Type B pancreatic cell (in vitro differentiated cells): ENCODE results near the gene PINLYP. TPM values are rescaled to one million over a fixed set of nuclear protein-coding genes. Genes with fewer than 3 reads are reported as not detected.
A peak's percentile ranks its signal among the peaks of the same experiment; 100 is the strongest.

Experiments used
- DNase-seq: peaks from one replicate; pipeline ENCODE4 v3.0.0; 2021; ENCODE audit warnings: mixed read lengths; ENCODE audit not compliant: unreplicated experiment; ENCODE audit errors: extremely low spot score
- H3K27ac Mint-ChIP-seq: 2 replicates; pipeline ENCODE4 v1.8.0; 2021; ENCODE audit warnings: mild to moderate bottlenecking, mixed read lengths
- H3K27me3 Mint-ChIP-seq: 2 replicates; pipeline ENCODE4 v1.8.0; 2021; ENCODE audit warnings: mixed read lengths
- H3K36me3 Mint-ChIP-seq: 2 replicates; pipeline ENCODE4 v1.8.0; 2021; ENCODE audit warnings: mixed read lengths
- H3K4me1 Mint-ChIP-seq: one replicate; pipeline ENCODE4 v1.8.0; 2021; ENCODE audit warnings: mixed read lengths; ENCODE audit not compliant: unreplicated experiment
- H3K4me3 Mint-ChIP-seq: 2 replicates; pipeline ENCODE4 v1.8.0; 2021; ENCODE audit warnings: mild to moderate bottlenecking, mixed read lengths
- H3K9me3 Mint-ChIP-seq: 2 replicates; pipeline ENCODE4 v1.8.0; 2021; ENCODE audit warnings: mixed read lengths
- CTCF ChIP-seq: fragments of 200-600 bp; sonication (generic); conservative IDR thresholded peaks from 2 replicates; pipeline ENCODE4 v1.5.0; 2021; ENCODE audit warnings: antibody characterized with exemption, mild to moderate bottlenecking
- total RNA-seq: library from RNA; stranded (reverse); gene quantifications from 2 replicates; pipeline ENCODE4 v1.2.1, GENCODE V29; 2021; ENCODE audit warnings: low replicate concordance

The PINLYP gene
- total RNA-seq, 1 donor from 2014 or later = 6.0 TPM

GRCh38 chr19:43589277-43589676, 13.7 kb downstream of the PINLYP start:
- Mint-ChIP-seq H3K4me3 (no peak overlapping the region), H3K9me3 (no peaks in the 10 kb centered on the region), H3K36me3 (peaks cover 37% of the 10 kb centered on the region), H3K27me3 (no peaks in the 10 kb centered on the region), H3K4me1 (peaks cover 14% of the 10 kb centered on the region), H3K27ac (no peak overlapping the region)
- no peak for DNase-seq
- TF ChIP-seq CTCF = no peak

- no peaks in the 10 kb centered on the region for H3K9me3 Mint-ChIP-seq
- peaks cover 10% of the 10 kb centered on the region for H3K4me1 Mint-ChIP-seq
- no peak for TF ChIP-seq CTCF
- no peak for DNase-seq
- H3K36me3 Mint-ChIP-seq = peaks cover 35% of the 10 kb centered on the region
- no peak overlapping the region for H3K4me3 Mint-ChIP-seq
- H3K27me3 Mint-ChIP-seq = no peaks in the 10 kb centered on the region
- H3K27ac Mint-ChIP-seq = no peak overlapping the region
These were observed 14.1 kb downstream of the PINLYP start for GRCh38 chr19:43589678-43590077.

GRCh38 chr19:43591904-43592772, 16.5 kb downstream of the PINLYP start:
- no peaks in the 10 kb centered on the region for H3K9me3 Mint-ChIP-seq
- TF ChIP-seq CTCF = no peak
- H3K36me3 Mint-ChIP-seq = peaks cover 25% of the 10 kb centered on the region
- peaks cover 15% of the 10 kb centered on the region for H3K4me1 Mint-ChIP-seq
- no peak for DNase-seq
- H3K4me3 Mint-ChIP-seq = no peak overlapping the region
- H3K27ac Mint-ChIP-seq = no peak overlapping the region
- H3K27me3 Mint-ChIP-seq = peaks cover 2% of the 10 kb centered on the region

GRCh38 chr19:43592800-43593350, 17.3 kb downstream of the PINLYP start:
- H3K4me3 Mint-ChIP-seq = no peak overlapping the region
- peaks cover 2% of the 10 kb centered on the region for H3K27me3 Mint-ChIP-seq
- no peak for TF ChIP-seq CTCF
- DNase-seq = no peak
- H3K4me1 Mint-ChIP-seq = peaks cover 22% of the 10 kb centered on the region
- H3K27ac Mint-ChIP-seq = peak overlapping the region; percentile 93
- H3K9me3 Mint-ChIP-seq = no peaks in the 10 kb centered on the region
- H3K36me3 Mint-ChIP-seq = peaks cover 25% of the 10 kb centered on the region

- Mint-ChIP-seq H3K9me3 (no peaks in the 10 kb centered on the region), H3K4me3 (peak overlapping the region; percentile 98), H3K36me3 (peaks cover 20% of the 10 kb centered on the region), H3K27me3 (peaks cover 2% of the 10 kb centered on the region), H3K27ac (peak overlapping the region; percentile 93), H3K4me1 (peaks cover 26% of the 10 kb centered on the region)
- TF ChIP-seq CTCF = no peak
- no peak for DNase-seq
These were observed 18.6 kb downstream of the PINLYP start for GRCh38 chr19:43594081-43594697.
